ENCODE measurements around the gene TRAF7. TPM values are rescaled to one million over a fixed set of nuclear protein-coding genes. Genes with fewer than 3 reads are reported as not detected.

Gene TRAF7
- total and polyA plus RNA-seq, 2 of the 13 experiments (the other 11 are each of a cell fraction or from before 2014, with no cell fraction given) = 47.9 to 65.6 TPM

GRCh38 chr16:2205104-2205966, 49.8 kb downstream of the TRAF7 start, which contains the start of gene MLST8 (continued):
- TF ChIP-seq AGO1 (IDR thresholded peaks at IDR 0.05; ENCODE audit: low read depth, low read length, poor library complexity, severe bottlenecking) (peak; percentile 77), E2F1 (CRISPR knock-in tag; IDR thresholded peaks at IDR 0.05) (0 out of 2 replicates have a peak, but pooled peaks have one; percentile 8), ZNF577 (CRISPR knock-in tag; IDR thresholded peaks at IDR 0.05; ENCODE audit: borderline replicate concordance, low read depth) (0 out of 2 replicates have a peak, but pooled peaks have one; percentile 41), ZSCAN21 (CRISPR knock-in tag; IDR thresholded peaks at IDR 0.05; ENCODE audit: borderline replicate concordance) (peak; percentile 27; the same call in 1 of the 2 replicates), ZNF30 (CRISPR knock-in tag; IDR thresholded peaks at IDR 0.05) (peak; percentile 75; the same call in 1 of the 2 replicates), DDIT3 (CRISPR knock-in tag; IDR thresholded peaks at IDR 0.05) (no peak), KDM6A (CRISPR knock-in tag; IDR thresholded peaks at IDR 0.05; ENCODE audit: low read depth) (no peak), ZNF710 (CRISPR knock-in tag; IDR thresholded peaks at IDR 0.05; ENCODE audit: borderline replicate concordance) (peak; percentile 68; the same call in 1 of the 2 replicates), POGZ (CRISPR knock-in tag; IDR thresholded peaks at IDR 0.05) (peak; percentile 59; the same call in 1 of the 2 replicates), NCOA5 (CRISPR knock-in tag; IDR thresholded peaks at IDR 0.05) (no peak), FOXA1 (IDR thresholded peaks at IDR 0.05) (no peak), FOXA1 (CRISPR knock-in tag; IDR thresholded peaks at IDR 0.05) (no peak; the same call in 1 of the 2 replicates), ZNF337 (CRISPR knock-in tag; IDR thresholded peaks at IDR 0.05; ENCODE audit: borderline replicate concordance, low read depth) (no peak; the same call in 1 of the 2 replicates), MYPOP (CRISPR knock-in tag; IDR thresholded peaks at IDR 0.05) (0 out of 2 replicates have a peak, but pooled peaks have one; percentile 48), HNF1A (IDR thresholded peaks at IDR 0.05; ENCODE audit: low read depth) (no peak), HNF1A (CRISPR knock-in tag; IDR thresholded peaks at IDR 0.05; ENCODE audit: borderline replicate concordance) (no peak; the same call in 1 of the 2 replicates), CREM (IDR thresholded peaks at IDR 0.05) (peak; percentile 22; the same call in 1 of the 2 replicates), CREM (CRISPR knock-in tag; IDR thresholded peaks at IDR 0.05) (no peak), ZEB1 (IDR thresholded peaks at IDR 0.05; ENCODE audit: insufficient replicate concordance, low read depth) (no peak)
